IMR-90 (cell line): ENCODE results near the gene KCTD10. TPM values are rescaled to one million over a fixed set of nuclear protein-coding genes. Genes with fewer than 3 reads are reported as not detected.
"Not testable (repeated sequence)": the region's sequence is repeated elsewhere in the genome, so short reads cannot be mapped to it uniquely, and the experiment has no call there.

Experiments
- ATAC-seq: fragments of 200-7000 bp; cut with Tn5 transposase; 2 replicates; pipeline ENCODE4 v1.9.1; 2020; ENCODE audit warnings: low read depth, mild to moderate bottlenecking, moderate library complexity
- BruUV-seq: library from RNA; stranded (reverse); fragments of 400-500 nt; replicated peaks from 2 replicates; lab custom pipeline; 2021; lab: Mats Ljungman, UMichigan
- CTCF ChIA-PET: fragments of 300-600 bp; formaldehyde crosslinking; extraction: SDS; loops from one replicate; lab custom pipeline; 2021; ENCODE audit warnings: antibody characterized with exemption; lab: Yijun Ruan, JAX
- POLR2A ChIA-PET: fragments of 300-600 bp; sonication (Branson Sonifier 250); formaldehyde crosslinking; loops from one replicate; lab custom pipeline; 2022; ENCODE audit warnings: antibody characterized with exemption; ENCODE audit not compliant: unreplicated experiment; lab: Charles Lee
- DNase-seq: peaks from one replicate; pipeline ENCODE4 v3.0.0; 2013
- H2AFZ ChIP-seq: replicated peaks from 2 replicates; pipeline ENCODE3; 2013; ENCODE audit warnings: low read length, mild to moderate bottlenecking; ENCODE audit not compliant: poor library complexity
- H2AK5ac ChIP-seq: 2 replicates; pipeline ENCODE4 v1.6.1; 2013; ENCODE audit warnings: low read depth, low read length, inconsistent platforms
- H2AK9ac ChIP-seq: replicated peaks from 2 replicates; pipeline ENCODE3; 2013; ENCODE audit warnings: mild to moderate bottlenecking, low read depth, low read length, moderate library complexity; ENCODE audit not compliant: poor library complexity
- H2BK120ac ChIP-seq: 2 replicates; pipeline ENCODE4 v1.6.1; 2013; ENCODE audit warnings: low read depth, low read length, inconsistent platforms
- H2BK15ac ChIP-seq: 3 replicates; pipeline ENCODE4 v1.6.1; 2013; ENCODE audit warnings: low read depth, low read length, inconsistent platforms
- H2BK20ac ChIP-seq: 2 replicates; pipeline ENCODE4 v1.6.1; 2013; ENCODE audit warnings: low read depth, mild to moderate bottlenecking, inconsistent platforms, low read length, moderate library complexity
- H2BK5ac ChIP-seq: 2 replicates; pipeline ENCODE4 v1.6.1; 2013; ENCODE audit warnings: mild to moderate bottlenecking, low read depth, low read length, inconsistent platforms; ENCODE audit not compliant: poor library complexity, severe bottlenecking
- H3K14ac ChIP-seq: replicated peaks from 2 replicates; pipeline ENCODE4 v1.6.1; 2013; ENCODE audit warnings: low read depth, low read length, inconsistent platforms
- H3K18ac ChIP-seq: 2 replicates; pipeline ENCODE4 v1.6.1; 2013; ENCODE audit warnings: low read depth, low read length, control low read depth
- H3K23ac ChIP-seq: 2 replicates; pipeline ENCODE4 v1.6.1; 2013; ENCODE audit warnings: low read depth, low read length, inconsistent platforms
- H3K27ac ChIP-seq: 2 replicates; pipeline ENCODE4 v1.5.1; 2013; ENCODE audit warnings: mild to moderate bottlenecking, control low read depth, low read length; ENCODE audit not compliant: insufficient read depth
- H3K27me3 ChIP-seq: 2 replicates; pipeline ENCODE4 v1.6.1; 2013; ENCODE audit warnings: low read length; ENCODE audit not compliant: control insufficient read depth, insufficient read depth
- H3K36me3 ChIP-seq: 2 replicates; pipeline ENCODE4 v1.6.1; 2013; ENCODE audit warnings: low read length, mixed read lengths; ENCODE audit not compliant: control insufficient read depth, insufficient read depth
- H3K4ac ChIP-seq: 2 replicates; pipeline ENCODE4 v1.6.1; 2013; ENCODE audit warnings: low read depth, low read length, inconsistent platforms
- H3K4me1 ChIP-seq: 2 replicates; pipeline ENCODE4 v1.6.1; 2013; ENCODE audit warnings: low read length, mixed read lengths; ENCODE audit not compliant: control insufficient read depth, insufficient read depth
- H3K4me2 ChIP-seq: 2 replicates; pipeline ENCODE4 v1.6.1; 2013; ENCODE audit warnings: low read depth, mild to moderate bottlenecking, control low read depth, low read length, moderate library complexity
- H3K4me3 ChIP-seq: 2 replicates; pipeline ENCODE4 v1.5.1; 2013; ENCODE audit warnings: low read depth, mild to moderate bottlenecking, control low read depth, low read length, moderate library complexity; ENCODE audit not compliant: insufficient read depth
- H3K56ac ChIP-seq: 2 replicates; pipeline ENCODE4 v1.6.1; 2013; ENCODE audit warnings: low read length, inconsistent platforms; ENCODE audit not compliant: insufficient read depth; ENCODE audit errors: extremely low read depth
- H3K79me1 ChIP-seq, 2 experiments: 2 replicates each; pipeline ENCODE4 v1.6.1; 2013; ENCODE audit warnings: low read length in 2 of 2, inconsistent platforms in 1 of 2, low read depth in 1 of 2
- H3K9ac ChIP-seq: 2 replicates; pipeline ENCODE4 v1.6.1; 2013; ENCODE audit warnings: low read depth, low read length, control low read depth
- H3K9me1 ChIP-seq: 2 replicates; pipeline ENCODE4 v1.6.1; 2013; ENCODE audit warnings: low read length, inconsistent platforms; ENCODE audit not compliant: insufficient read depth
- H3K9me3 ChIP-seq: 2 replicates; pipeline ENCODE4 v1.6.1; 2013; ENCODE audit warnings: low read length; ENCODE audit not compliant: control insufficient read depth, insufficient read depth
- H4K20me1 ChIP-seq: 2 replicates; pipeline ENCODE4 v1.6.1; 2013; ENCODE audit warnings: low read length, inconsistent platforms; ENCODE audit not compliant: insufficient read depth
- H4K5ac ChIP-seq: 2 replicates; pipeline ENCODE4 v1.6.1; 2013; ENCODE audit warnings: mild to moderate bottlenecking, low read depth, low read length, control low read depth
- H4K8ac ChIP-seq, 2 experiments: 2 replicates each; pipeline ENCODE4 v1.6.1; 2013; ENCODE audit warnings: low read depth in 2 of 2, low read length in 2 of 2, control low read depth in 1 of 2, inconsistent platforms in 1 of 2
- H4K91ac ChIP-seq: 2 replicates; pipeline ENCODE4 v1.6.1; 2013; ENCODE audit warnings: low read depth, low read length, inconsistent platforms; ENCODE audit not compliant: insufficient read depth
- CEBPB ChIP-seq: IDR thresholded peaks from 2 replicates; pipeline ENCODE4 v1.6.1; 2012; ENCODE audit warnings: low read depth, low read length, improper control_type of control experiment
- FOS ChIP-seq: fragments of 150-350 bp; IDR thresholded peaks from 2 replicates; pipeline ENCODE4 v1.6.1; 2016; ENCODE audit warnings: low read depth, low read length
- MAFK ChIP-seq: IDR thresholded peaks from 2 replicates; pipeline ENCODE4 v1.6.1; 2012; ENCODE audit warnings: low read depth, low read length, improper control_type of control experiment
- NFE2L2 ChIP-seq: fragments of 150-350 bp; IDR thresholded peaks from 2 replicates; pipeline ENCODE4 v1.6.1; 2016; ENCODE audit warnings: low read depth, mild to moderate bottlenecking, low read length
- RAD21 ChIP-seq: IDR thresholded peaks from 2 replicates; pipeline ENCODE4 v1.6.1; 2012; ENCODE audit warnings: low read length, improper control_type of control experiment
- RFX5 ChIP-seq: IDR thresholded peaks from 2 replicates; pipeline ENCODE4 v1.8.0; 2012; ENCODE audit warnings: low read depth, mild to moderate bottlenecking, low read length, moderate library complexity
- WGBS, 2 experiments: methylation state at CpG; one replicate each; pipeline versions ENCODE4 v1.1.5 to v1.1.7; 2013; ENCODE audit warnings: missing lambda C conversion rate in 2 of 2; ENCODE audit not compliant: insufficient read length in 1 of 2; ENCODE audit errors: extremely low coverage in 2 of 2; 5-methylcytosine and 5-hydroxymethylcytosine counted together
- dilution Hi-C: fragments of 300-500 bp; cut with HindIII; formaldehyde crosslinking; loops from one replicate; pipeline ENCODE4 v1.14.3; 2018; ENCODE audit warnings: low sequenced_read_pairs; ENCODE audit not compliant: unreplicated experiment
- in situ Hi-C: fragments of 300-500 bp; cut with MboI; formaldehyde crosslinking; loops from 3 replicates; pipeline ENCODE4 v1.14.3; 2019; ENCODE audit warnings: low sequenced_read_pairs, inconsistent platforms, mixed read lengths
- intact Hi-C: fragments of 100-400 bp; cut with micrococcal nuclease; formaldehyde crosslinking; loops from 2 replicates; pipeline ENCODE4 v1.10.0; 2022
- polyA plus RNA-seq, 3 experiments: library from polyadenylated mRNA; depleted of rRNA; stranded (reverse); fragments of >200 nt; gene quantifications; 2 replicates each; pipeline ENCODE4 v1.2.3, GENCODE V29; 2012; ENCODE audit warnings: low replicate concordance in 1 of 3
- total RNA-seq: library from RNA; depleted of rRNA; stranded (reverse); fragments of >200 nt; gene quantifications from 2 replicates; pipeline ENCODE4 v1.2.3, GENCODE V29; 2012

Gene KCTD10
- total and polyA plus RNA-seq, 2 of the 4 experiments (the other 2 are of a cell fraction), result 72.1 to 88.4 TPM

DNA sequence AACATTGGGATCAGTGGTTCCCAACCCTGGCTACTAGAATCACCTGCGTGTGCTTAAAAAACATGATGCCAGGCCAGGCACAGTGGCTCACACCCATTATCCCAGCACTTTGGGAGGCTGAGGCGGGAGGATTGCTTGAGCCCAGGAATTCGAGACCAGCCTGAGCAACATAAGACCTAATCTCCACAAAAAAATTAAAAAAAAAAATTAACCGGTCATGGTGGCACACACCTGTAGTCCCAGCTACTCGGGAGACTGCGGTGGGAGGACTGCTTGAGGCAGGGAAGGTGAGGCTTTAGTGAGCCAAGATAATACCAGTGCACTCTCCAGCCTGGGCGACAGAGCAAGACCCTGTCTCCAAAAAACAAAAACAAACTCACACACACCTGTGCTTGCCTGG lies 2.0 kb downstream of the KCTD10 start:
- Histone ChIP-seq H3K27ac (no peak overlapping the region), H3K4me3 (no peak overlapping the region), H2AK9ac (no peak overlapping the region), H3K79me1 (peaks cover 6 to 79% of the 10 kb centered on the region in 2 experiments; a peak in 3 of 4 replicates), H2BK20ac (no peak overlapping the region), H4K91ac (no peak overlapping the region; the same call in 1 of the 2 replicates), H2BK15ac (no peak overlapping the region), H2AFZ (no peak overlapping the region), H4K8ac (no peak overlapping the region), H3K4me1 (peaks cover 8% of the 10 kb centered on the region), H3K4ac (no peak overlapping the region; the same call in 1 of the 2 replicates), H3K4me2 (peak overlapping the region; percentile 99), H3K36me3 (peaks cover 13% of the 10 kb centered on the region), H3K18ac (no peak overlapping the region), H3K27me3 (no peaks in the 10 kb centered on the region), H3K9ac (peak overlapping the region; percentile 23; the same call in 1 of the 2 replicates), H2BK5ac (no peak overlapping the region), H3K14ac (no peak overlapping the region), H3K9me1 (peaks cover 34% of the 10 kb centered on the region), H3K9me3 (no peaks in the 10 kb centered on the region), H3K56ac (no peak overlapping the region), H4K20me1 (peaks cover 64% of the 10 kb centered on the region), H3K23ac (0 out of 2 replicates have a peak overlapping the region, but pooled peaks have one; percentile 91), H2AK5ac (no peak overlapping the region), H4K5ac (no peak overlapping the region), H2BK120ac (no peak overlapping the region)
- BruUV-seq, result no TSS peak
- intact Hi-C loops (no loop called here), in situ Hi-C loops (loop anchor here (5.0 kb wide), 1 partner anchor 43 kb away; no protein-coding TSS in a partner anchor), dilution Hi-C loops (no loop called here)
- ChIA-PET CTCF (no interaction called here), POLR2A (no interaction called here)
- TF ChIP-seq NFE2L2 (no peak), RFX5 (no peak), RAD21 (no peak), FOS (no peak), CEBPB (no peak), MAFK (no peak)
- WGBS, 2 experiments, result 86% methylated on average over 1 of the region's 7 CpGs; no CpG with 5 or more reads in 1 of the 2 experiments
- no peak for ATAC-seq
- DNase-seq, result no peak

DNA sequence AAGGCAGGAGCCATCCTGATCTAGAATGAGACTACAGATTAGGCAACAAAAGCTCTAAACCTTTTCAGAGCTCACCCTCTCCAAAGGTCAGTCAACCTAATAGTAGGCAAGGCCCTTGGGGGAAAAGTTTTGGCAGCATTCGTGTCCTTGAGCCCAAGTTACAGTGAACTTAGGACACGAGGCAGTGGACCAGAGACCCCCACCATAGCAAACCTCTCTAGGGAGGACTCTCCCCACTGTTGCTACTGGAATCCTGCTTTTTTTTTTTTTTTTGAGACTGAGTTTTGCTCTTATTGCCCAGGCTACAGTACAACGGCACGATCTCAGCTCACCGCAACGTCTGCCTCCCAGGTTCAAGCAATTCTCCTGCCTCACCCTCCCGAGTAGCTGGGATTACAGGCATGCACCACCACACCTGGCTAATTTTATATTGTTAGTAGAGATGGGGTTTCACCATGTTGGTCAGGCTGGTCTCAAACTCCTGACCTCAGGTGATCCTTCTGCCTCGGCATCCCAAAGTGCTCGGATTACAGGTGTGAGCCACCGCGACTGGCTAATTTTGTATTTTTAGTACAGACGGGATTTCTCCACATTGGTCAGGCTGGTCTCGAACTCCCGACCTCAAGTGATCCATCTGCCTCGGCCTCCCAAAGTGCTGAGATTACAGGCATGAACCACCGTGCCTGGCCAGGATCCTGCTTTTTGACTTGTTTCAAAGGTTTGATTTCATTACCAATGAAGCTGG lies 3.4 kb downstream of the KCTD10 start:
- H3K9me3 ChIP-seq, H3K4me2 ChIP-seq, H3K56ac ChIP-seq, dilution Hi-C loops, H3K9ac ChIP-seq, H2AK9ac ChIP-seq, H3K4me3 ChIP-seq, in situ Hi-C loops, ATAC-seq, H3K4me1 ChIP-seq, H2BK15ac ChIP-seq, intact Hi-C loops, H3K27ac ChIP-seq, H2AFZ ChIP-seq, H2BK20ac ChIP-seq, H4K91ac ChIP-seq, H3K4ac ChIP-seq, H2AK5ac ChIP-seq, H3K18ac ChIP-seq, DNase-seq, H2BK120ac ChIP-seq, H3K14ac ChIP-seq, BruUV-seq, POLR2A ChIA-PET, H2BK5ac ChIP-seq, H4K8ac ChIP-seq, H3K27me3 ChIP-seq, H4K5ac ChIP-seq: not testable (repeated sequence)
- Histone ChIP-seq H3K36me3 (peaks cover 25% of the 10 kb centered on the region), H3K79me1 (peaks cover 4 to 83% of the 10 kb centered on the region in 2 experiments; a peak in 3 of 4 replicates), H4K20me1 (peaks cover 76% of the 10 kb centered on the region), H3K23ac (0 out of 2 replicates have a peak overlapping the region, but pooled peaks have one; percentile 54), H3K9me1 (peaks cover 41% of the 10 kb centered on the region)
- WGBS, 2 experiments, result 91% methylated on average over 10 of the region's 16 CpGs; no CpG with 5 or more reads in 1 of the 2 experiments
- CTCF ChIA-PET, result interaction anchor here (0.9 to 1.1 kb wide), 2 partner anchors 26 to 46 kb away, joined by 3 to 4 read pairs; no protein-coding TSS in a partner anchor
